Hepatocyte (in vitro differentiated cells): Measurements from ENCODE around the gene DHRS7C. TPM values are rescaled to one million over a fixed set of nuclear protein-coding genes. Genes with fewer than 3 reads are reported as not detected.

Source experiments
- DNase-seq: peaks from one replicate; pipeline ENCODE4 v3.0.0-alpha.2; 2016; ENCODE audit warnings: low spot score
- H2AFZ ChIP-seq: fragments of 200-600 bp; sonication (generic); 2 replicates; pipeline ENCODE4 v1.6.0; 2016; ENCODE audit warnings: antibody characterized with exemption, mild to moderate bottlenecking
- H3K27ac ChIP-seq: fragments of 200-600 bp; sonication (generic); 2 replicates; pipeline ENCODE4 v1.5.1; 2016; ENCODE audit warnings: mild to moderate bottlenecking
- H3K27me3 ChIP-seq: fragments of 200-600 bp; sonication (generic); 2 replicates; pipeline ENCODE4 v1.6.1; 2016
- H3K36me3 ChIP-seq: fragments of 200-600 bp; sonication (generic); replicated peaks from 2 replicates; pipeline ENCODE4 v1.5.1; 2016; ENCODE audit warnings: low read depth; ENCODE audit not compliant: insufficient read depth
- H3K4me1 ChIP-seq: fragments of 200-600 bp; sonication (generic); 2 replicates; pipeline ENCODE4 v1.5.1; 2016; ENCODE audit warnings: mild to moderate bottlenecking, moderate library complexity; ENCODE audit not compliant: insufficient read depth
- H3K4me2 ChIP-seq: fragments of 200-600 bp; sonication (generic); 2 replicates; pipeline ENCODE4 v1.6.0; 2016
- H3K4me3 ChIP-seq: fragments of 200-600 bp; sonication (generic); 2 replicates; pipeline ENCODE4 v1.5.1; 2016; ENCODE audit warnings: mild to moderate bottlenecking
- H3K79me2 ChIP-seq: fragments of 200-600 bp; sonication (generic); 2 replicates; pipeline ENCODE4 v1.6.0; 2017; ENCODE audit warnings: mild to moderate bottlenecking
- H3K9me2 ChIP-seq: fragments of 200-600 bp; sonication (generic); replicated peaks from 2 replicates; pipeline ENCODE4 v1.6.0; 2017; ENCODE audit warnings: mild to moderate bottlenecking; ENCODE audit not compliant: insufficient read depth
- H3K9me3 ChIP-seq: fragments of 200-600 bp; sonication (generic); 2 replicates; pipeline ENCODE4 v1.5.1; 2016; ENCODE audit warnings: low read depth, mild to moderate bottlenecking
- H4K20me1 ChIP-seq: fragments of 200-600 bp; sonication (generic); 2 replicates; pipeline ENCODE4 v1.6.0; 2016; ENCODE audit warnings: mild to moderate bottlenecking; ENCODE audit not compliant: insufficient read depth, poor library complexity, severe bottlenecking
- EZH2 ChIP-seq: fragments of 200-600 bp; sonication (generic); IDR thresholded peaks from 2 replicates; pipeline ENCODE4 v1.6.1; 2016; ENCODE audit warnings: antibody characterized with exemption, mild to moderate bottlenecking, borderline replicate concordance
- EZH2phosphoT487 ChIP-seq: fragments of 200-600 bp; sonication (generic); IDR thresholded peaks from one replicate; pipeline ENCODE4 v1.6.1; 2018; ENCODE audit warnings: antibody characterized with exemption, mild to moderate bottlenecking, low read depth, moderate library complexity; ENCODE audit not compliant: unreplicated experiment, severe bottlenecking
- WGBS: methylation state at CpG from one replicate; pipeline ENCODE4 v1.1.6; 2016; ENCODE audit warnings: low lambda C conversion rate; ENCODE audit errors: missing lambda C conversion rate; 5-methylcytosine and 5-hydroxymethylcytosine counted together
- polyA plus RNA-seq: library from polyadenylated mRNA; unstranded; fragments of >200 nt; fragmentation: Nextera tagmentation; extraction: Ambion mirVana; gene quantifications from 2 replicates; pipeline ENCODE4 v1.2.1, GENCODE V29; 2016
- total RNA-seq: library from RNA; depleted of rRNA; stranded (reverse); fragments of >200 nt; gene quantifications from 2 replicates; pipeline ENCODE4 v1.2.3, GENCODE V29; 2014
- TF ChIP-seq, protein P1 (sequence below): fragments of 200-600 bp; sonication (generic); IDR thresholded peaks from 2 replicates; pipeline ENCODE4 v1.5.1; 2016; ENCODE audit warnings: antibody characterized with exemption, mild to moderate bottlenecking; ENCODE audit not compliant: poor library complexity

The DHRS7C gene
- total and polyA plus RNA-seq, 2 experiments from 2014 or later, result 0.19 TPM; not detected in 1

DNA sequence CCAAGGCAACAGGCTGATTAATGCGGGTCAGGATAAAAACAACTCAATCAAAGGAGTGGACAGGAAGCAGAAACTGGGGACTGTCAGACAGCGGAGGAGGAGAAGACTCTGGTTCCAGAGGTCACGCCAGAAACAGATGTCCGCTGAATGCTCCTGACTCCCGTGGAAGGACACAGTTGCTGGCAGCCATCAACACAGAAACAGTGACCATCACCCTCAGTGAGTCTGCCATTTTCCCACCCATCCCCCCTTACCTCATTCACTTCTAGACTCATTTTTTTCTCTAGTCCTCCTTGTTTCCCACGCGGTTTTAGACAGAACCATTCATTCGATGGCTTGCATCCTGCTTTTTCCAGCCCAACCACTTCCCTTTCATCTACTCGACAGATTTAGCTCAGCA lies 40.9 kb downstream of the DHRS7C start:
- no peak for TF ChIP-seq EZH2phosphoT487
- TF ChIP-seq EZH2, result no peak
- TF ChIP-seq, protein P1, sequence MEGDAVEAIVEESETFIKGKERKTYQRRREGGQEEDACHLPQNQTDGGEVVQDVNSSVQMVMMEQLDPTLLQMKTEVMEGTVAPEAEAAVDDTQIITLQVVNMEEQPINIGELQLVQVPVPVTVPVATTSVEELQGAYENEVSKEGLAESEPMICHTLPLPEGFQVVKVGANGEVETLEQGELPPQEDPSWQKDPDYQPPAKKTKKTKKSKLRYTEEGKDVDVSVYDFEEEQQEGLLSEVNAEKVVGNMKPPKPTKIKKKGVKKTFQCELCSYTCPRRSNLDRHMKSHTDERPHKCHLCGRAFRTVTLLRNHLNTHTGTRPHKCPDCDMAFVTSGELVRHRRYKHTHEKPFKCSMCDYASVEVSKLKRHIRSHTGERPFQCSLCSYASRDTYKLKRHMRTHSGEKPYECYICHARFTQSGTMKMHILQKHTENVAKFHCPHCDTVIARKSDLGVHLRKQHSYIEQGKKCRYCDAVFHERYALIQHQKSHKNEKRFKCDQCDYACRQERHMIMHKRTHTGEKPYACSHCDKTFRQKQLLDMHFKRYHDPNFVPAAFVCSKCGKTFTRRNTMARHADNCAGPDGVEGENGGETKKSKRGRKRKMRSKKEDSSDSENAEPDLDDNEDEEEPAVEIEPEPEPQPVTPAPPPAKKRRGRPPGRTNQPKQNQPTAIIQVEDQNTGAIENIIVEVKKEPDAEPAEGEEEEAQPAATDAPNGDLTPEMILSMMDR, result no peak
- 86% methylated on average over 9 of the region's 9 CpGs for WGBS
- no peak for DNase-seq

DNA sequence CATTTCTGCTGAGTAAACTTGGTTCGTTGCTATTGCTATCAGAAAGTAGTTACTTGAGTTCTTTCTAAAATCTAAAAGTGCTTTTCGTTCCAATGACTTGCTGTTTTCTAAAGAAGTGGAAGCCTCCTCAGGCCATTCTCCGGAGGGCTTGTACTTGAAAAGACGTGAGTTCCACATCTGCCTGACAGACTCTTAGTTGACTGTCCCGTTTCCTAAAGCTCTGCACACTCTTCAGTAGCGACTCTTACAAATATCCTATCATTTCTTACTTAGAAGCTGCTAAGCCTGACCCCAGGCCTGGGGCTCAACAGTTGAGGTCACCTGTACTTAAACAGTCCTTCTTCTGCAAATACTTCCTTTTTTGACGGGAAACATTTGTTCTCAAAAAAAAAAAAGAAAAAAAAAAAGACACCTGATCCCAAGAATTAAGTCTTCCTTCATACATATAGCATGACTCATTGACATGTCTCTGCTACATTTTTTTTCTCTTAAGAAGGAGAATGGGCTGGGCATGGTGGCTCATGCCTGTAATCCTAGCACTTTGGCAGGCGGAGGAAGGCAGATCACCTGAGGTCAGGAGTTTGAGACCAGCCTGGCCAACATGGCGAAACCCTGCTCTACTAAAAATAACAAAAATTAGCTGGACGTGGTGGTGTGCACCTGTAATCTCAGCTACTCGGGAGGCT lies 61.5 kb downstream of the DHRS7C start:
- Histone ChIP-seq H3K4me1 (no peaks in the 10 kb centered on the region), H3K27me3 (no peaks in the 10 kb centered on the region), H3K4me2 (no peak overlapping the region), H3K4me3 (no peak overlapping the region), H3K79me2 (no peaks in the 10 kb centered on the region), H2AFZ (no peak overlapping the region), H3K9me2 (no peaks in the 10 kb centered on the region), H3K36me3 (no peaks in the 10 kb centered on the region), H3K27ac (peak overlapping the region; percentile 6), H3K9me3 (no peaks in the 10 kb centered on the region), H4K20me1 (no peaks in the 10 kb centered on the region)
- no peak for TF ChIP-seq EZH2phosphoT487
- no peak for TF ChIP-seq EZH2
- TF ChIP-seq, protein P1, result no peak
- 78% methylated on average over 11 of the region's 11 CpGs for WGBS
- no peak for DNase-seq

More for the DNA sequence above, 40.9 kb downstream of the DHRS7C start:
- no peaks in the 10 kb centered on the region for H3K36me3 ChIP-seq
- no peak overlapping the region for H3K4me3 ChIP-seq
- no peaks in the 10 kb centered on the region for H3K9me3 ChIP-seq
- H3K79me2 ChIP-seq, result no peaks in the 10 kb centered on the region
- H3K4me2 ChIP-seq, result no peak overlapping the region
- no peak overlapping the region for H2AFZ ChIP-seq
- H3K4me1 ChIP-seq, result no peaks in the 10 kb centered on the region
- peaks cover 6% of the 10 kb centered on the region for H3K27me3 ChIP-seq
- no peaks in the 10 kb centered on the region for H3K9me2 ChIP-seq
- no peaks in the 10 kb centered on the region for H4K20me1 ChIP-seq
- no peak overlapping the region for H3K27ac ChIP-seq

DNA sequence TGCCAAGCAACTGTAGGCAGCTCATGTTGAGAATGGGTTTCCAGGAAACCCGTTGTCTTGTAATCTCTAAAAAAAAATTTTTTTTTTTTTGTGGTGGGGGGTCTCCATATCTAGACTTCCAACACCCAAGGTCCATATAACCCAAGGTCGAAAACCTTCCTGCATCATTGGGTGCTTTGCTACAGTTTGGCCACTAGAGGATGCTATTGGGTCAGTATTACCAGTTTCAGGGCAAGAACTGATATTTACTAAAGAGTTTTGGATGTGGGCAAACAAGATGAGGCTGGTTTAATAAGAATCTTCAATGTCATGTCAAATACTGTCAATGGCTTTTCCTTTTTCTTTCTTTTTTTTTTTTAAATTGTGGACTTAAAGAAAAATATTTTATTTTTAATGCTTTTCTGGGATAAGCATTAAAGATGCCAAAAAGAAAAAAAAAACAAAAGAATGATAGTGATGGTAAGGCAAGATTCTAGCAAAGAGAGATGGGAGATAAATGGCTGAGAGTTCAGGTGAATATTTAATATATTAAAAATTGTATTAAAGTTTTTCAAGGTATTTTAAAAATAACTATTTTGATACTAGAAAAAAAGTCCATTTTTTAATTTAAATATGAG lies 62.2 kb downstream of the DHRS7C start:
- DNase-seq, result peak; percentile 66
- Histone ChIP-seq H4K20me1 (no peaks in the 10 kb centered on the region), H3K4me2 (no peak overlapping the region), H3K4me3 (no peak overlapping the region), H3K79me2 (no peaks in the 10 kb centered on the region), H3K9me3 (no peaks in the 10 kb centered on the region), H3K9me2 (no peaks in the 10 kb centered on the region), H3K27ac (no peak overlapping the region), H3K27me3 (no peaks in the 10 kb centered on the region), H3K4me1 (no peaks in the 10 kb centered on the region), H3K36me3 (no peaks in the 10 kb centered on the region), H2AFZ (no peak overlapping the region)
- TF ChIP-seq, protein P1, result peak; percentile 98
- no peak for TF ChIP-seq EZH2
- 7% methylated on average over 2 of the region's 2 CpGs for WGBS
